Testis (tissue), 2 donors: Measurements from ENCODE around the gene TENT4B.

Source experiments
- CTCF ChIP-seq, 3 experiments: fragments of 450-650 bp in 2 of 3; fragments of 200-600 bp in 1 of 3; sonication (generic) in 1 of 3; IDR thresholded peaks; one replicate each; pipeline ENCODE4 v1.5.1; 2016 to 2019; ENCODE audit warnings: antibody characterized with exemption in 3 of 3, mild to moderate bottlenecking in 2 of 3, moderate library complexity in 1 of 3
- POLR2A ChIP-seq: fragments of 450-650 bp; IDR thresholded peaks from one replicate; pipeline ENCODE4 v1.6.1; 2017; ENCODE audit warnings: antibody characterized with exemption, mild to moderate bottlenecking, moderate library complexity

GRCh38 chr16:50121721-50122445 is 31.2 kb upstream of the TENT4B start:
- TF ChIP-seq POLR2A (no peak), CTCF (IDR thresholded peaks at IDR 0.05) (no peak)
